NCI-H2196 (cell line): ENCODE measurements around the gene INPP5K.
"Not testable (repeated sequence)": the region's sequence is repeated elsewhere in the genome, so short reads cannot be mapped to it uniquely, and the experiment has no call there.

ENCODE experiments used
- DNase-seq: peaks from one replicate; lab custom pipeline; 2025; ENCODE audit not compliant: unreplicated experiment; lab: John Stamatoyannopoulos, UW

The INPP5K gene

DNA sequence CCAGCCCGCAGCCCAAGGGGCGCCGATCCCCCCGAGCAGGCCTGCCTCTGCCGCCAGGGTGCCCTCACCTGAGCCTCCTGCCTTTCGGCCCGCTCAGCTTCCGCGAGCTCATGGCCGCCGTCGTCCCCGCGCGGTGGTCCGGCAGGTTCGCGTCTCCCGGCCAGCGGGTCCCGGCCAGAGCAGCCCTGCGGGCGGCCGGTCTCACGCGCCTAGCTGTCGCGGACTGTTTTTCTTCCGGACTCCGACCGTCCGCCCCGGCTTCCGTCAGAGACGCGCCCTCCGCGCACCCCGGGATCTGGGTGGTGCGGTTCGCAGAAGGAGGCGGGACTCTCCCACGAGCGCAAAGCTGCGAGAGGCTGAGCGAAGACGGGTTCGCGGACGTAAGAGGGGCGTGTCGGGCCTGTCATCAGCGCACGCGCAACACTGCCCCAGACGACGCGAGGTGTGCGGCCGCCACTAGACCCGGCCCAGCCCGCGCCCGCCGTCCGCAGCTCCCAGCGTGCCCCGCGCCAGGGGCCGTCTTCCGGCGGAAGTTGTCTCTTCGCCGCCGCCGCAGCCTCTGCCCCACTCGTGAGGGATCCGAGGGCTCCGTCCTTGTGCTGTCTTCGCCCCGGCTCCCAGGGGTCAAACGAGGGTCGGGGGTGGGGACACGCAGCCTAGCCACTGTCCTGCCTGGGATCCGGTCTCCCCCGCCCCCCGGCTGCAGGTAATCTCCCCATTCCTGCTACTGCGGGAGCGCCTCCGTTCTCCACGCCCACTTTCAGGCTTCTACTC lies at the start of gene INPP5K:
Gene INPP5K (minus strand): TSS at position 225 of the 774 bp plus-strand sequence. CDS start 113 bp downstream, at position 112.
- DNase-seq = peak; percentile 86

DNA sequence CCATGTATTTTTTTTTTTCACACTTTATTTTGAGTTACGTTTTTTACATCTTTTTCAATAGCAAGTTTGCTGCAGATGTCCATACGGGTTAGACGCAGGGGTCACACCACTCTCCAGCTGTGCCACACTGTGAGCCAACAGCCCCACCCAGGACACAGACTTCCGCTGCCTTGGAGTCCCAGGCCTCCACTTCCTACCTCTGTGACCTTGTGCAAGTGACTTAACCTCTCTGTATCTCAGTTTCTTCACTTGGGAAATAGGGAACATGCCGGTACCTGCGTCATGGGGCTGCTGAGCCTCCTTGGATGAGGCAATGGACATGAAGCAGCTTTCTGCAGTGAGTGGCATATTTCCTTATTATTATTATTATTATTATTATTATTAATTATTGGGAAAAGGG lies 49.5 kb upstream of the INPP5K start:
- DNase-seq = no peak

DNA sequence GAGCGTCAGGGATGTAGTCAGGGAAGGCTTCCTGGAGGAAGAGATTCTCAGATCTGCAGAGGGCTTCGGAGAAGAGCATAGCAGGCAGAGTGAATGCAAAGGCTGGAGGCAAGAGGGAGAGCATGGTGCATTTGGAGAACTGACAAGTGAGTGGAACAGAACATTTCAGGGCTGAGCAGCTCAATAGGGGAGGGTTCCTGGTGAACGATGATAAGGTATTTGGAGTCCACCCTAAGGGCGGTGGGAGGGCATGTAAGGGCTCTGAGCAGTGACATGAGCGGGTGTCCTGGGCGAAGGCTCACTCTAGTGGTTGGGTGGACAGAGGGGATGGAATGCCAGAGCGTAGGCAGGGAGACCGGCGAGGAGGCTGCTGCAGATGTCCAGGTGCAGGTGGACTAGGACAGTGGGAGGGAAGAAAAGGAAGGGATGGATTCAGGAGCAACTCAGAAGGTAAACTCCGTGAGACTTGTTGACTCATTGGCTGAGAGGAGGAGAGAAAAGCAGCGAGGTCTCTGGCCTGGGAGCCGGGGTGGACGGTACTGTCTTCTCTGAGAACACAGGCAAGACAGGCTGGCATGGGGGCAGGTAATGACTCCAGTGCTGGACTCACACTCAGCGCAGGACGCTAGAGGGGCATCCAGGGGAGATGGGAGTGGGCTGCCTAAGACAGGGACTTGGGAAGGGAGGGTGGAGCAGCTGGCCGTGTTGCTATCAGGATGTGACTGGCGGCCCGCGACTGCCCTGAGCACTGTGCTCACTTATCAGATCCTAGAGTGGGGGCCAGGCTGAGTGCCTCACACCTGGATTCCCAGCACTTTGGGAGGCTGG lies 47.6 kb upstream of the INPP5K start:
- DNase-seq = no peak

DNA sequence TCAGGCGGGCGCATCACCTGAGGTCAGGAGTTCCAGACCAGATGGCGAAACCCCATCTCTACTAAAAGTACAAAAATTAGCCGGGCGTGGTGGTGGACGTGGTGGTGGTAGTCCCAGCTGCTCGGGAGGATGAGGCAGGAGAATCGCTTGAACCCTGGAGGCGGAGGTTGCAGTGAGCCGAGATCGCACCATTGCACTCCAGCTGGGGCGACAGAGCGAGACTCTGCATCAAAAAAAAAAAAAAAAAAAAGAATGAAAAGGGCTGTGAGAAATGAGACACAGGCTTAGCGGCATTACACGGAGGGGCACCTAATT lies 47.0 kb upstream of the INPP5K start:
- DNase-seq = not testable (repeated sequence)

DNA sequence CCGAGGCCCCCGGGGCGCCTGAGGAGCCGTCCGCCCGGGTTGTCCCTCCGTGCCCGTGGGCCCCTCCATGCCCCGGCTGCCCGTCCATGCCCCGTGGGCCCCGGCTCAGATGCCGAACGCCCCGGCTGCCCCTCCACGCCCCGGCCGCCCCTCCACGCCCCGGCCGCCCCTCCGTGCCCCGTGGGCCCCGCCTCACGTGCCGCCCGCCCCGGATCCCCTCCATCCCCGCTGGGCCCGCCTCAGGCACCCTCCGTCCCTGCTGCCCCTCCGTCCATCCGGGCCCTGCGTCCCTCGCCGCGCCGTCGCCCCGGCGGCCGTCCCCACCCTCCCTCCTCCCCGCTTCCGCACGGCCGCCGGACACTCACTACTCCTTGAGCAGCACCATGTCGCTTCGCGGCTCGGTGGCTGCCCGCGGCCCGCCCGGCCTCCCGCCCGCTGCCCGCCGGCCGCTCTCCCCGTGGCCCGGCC lies 45.8 kb upstream of the INPP5K start:
- DNase-seq = no peak

DNA sequence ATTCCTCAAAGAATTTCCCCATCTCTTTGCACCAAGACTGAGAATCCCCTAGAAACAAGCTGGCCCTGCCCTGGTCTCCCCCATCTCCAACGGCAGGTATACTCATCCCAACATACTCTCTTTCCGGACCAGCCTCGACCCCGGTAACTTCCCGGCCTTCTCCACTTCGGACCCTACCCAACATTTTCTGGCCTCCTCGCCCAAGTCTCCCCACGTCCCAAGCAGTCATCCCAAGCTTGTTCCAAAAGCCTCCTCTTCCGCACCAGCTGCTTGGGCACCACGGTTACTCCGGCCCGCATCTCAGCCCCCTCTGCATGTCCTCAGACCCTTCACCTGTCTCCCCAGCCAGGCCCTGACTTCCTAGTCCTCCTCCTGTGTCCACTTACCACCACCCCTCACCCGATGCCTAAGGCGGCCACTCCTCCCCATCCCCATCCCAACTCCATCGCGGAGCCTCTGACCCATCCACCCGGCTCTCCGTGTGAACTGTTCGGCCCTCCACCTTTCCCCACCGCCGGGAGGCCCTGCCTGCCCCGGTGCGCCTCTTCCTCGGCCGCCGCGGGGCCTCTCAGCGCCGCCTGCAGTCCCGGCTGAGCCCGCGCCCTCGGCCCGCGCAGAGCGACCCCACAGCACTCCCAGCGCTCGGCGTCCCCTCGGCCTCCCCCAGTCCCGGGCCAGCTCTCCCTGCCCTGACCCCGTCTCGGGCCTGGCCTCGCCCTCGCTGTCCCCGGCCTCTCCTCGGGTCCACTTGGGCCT lies 45.2 kb upstream of the INPP5K start:
- DNase-seq = no peak

DNA sequence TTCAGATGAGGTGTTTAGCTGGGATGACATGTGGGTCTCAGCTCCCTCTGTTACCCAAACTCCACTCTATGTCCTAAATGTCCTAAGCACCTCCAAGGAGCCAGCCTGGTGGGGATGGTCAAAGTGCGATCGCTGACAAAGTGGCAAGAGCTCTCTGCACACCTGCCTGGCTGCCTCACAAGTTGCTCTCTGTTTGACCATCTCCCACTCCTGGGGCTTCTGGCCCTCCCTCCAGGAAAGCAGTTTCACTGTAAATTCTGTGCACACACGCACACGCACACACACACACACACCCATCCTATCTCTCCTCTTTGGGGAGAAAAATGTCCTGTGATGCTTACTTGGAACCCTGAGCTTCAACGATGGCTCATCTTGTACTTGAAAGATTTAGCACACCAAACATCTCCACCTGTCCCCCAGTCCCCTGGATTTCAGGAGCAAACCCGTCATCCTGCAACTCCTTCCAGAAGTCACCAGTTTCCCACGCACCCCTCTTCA lies 44.5 kb upstream of the INPP5K start:
- no peak for DNase-seq

DNA sequence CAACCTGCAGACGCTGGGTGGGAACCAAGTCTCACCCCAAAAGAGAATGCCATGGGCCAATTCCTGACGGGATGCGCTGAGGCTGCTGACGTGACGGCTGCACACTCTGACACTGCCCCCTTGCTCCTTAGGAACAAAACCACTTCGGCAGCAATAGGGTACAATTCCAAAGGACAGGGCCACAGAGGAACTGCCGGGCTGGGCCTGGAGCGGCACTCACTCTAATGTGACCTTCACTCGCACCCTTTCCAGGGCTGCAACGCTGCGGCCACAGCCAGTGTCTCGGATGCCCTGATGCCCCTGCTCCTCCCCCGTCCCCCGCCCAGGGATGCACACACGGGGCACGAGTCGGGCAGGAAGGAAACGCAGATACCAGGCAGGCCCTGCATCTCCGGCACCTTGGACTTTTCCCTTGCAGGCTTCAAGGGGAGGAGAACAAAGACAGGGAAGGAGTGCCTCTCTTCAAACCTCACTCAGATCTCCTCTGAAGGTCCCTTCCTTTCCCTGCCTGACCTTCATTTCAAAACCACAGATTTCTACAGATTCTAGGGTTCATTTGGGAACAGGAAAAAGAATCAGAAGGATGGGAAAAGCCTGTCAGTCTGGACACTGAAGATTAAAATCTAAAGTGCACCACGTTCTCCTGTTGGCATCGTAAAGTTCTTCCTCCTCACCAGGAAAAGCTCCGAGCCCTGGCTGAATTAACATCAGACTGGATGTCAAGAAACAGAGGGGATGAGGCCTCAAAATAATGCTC lies 43.9 kb upstream of the INPP5K start:
- no peak for DNase-seq

DNA sequence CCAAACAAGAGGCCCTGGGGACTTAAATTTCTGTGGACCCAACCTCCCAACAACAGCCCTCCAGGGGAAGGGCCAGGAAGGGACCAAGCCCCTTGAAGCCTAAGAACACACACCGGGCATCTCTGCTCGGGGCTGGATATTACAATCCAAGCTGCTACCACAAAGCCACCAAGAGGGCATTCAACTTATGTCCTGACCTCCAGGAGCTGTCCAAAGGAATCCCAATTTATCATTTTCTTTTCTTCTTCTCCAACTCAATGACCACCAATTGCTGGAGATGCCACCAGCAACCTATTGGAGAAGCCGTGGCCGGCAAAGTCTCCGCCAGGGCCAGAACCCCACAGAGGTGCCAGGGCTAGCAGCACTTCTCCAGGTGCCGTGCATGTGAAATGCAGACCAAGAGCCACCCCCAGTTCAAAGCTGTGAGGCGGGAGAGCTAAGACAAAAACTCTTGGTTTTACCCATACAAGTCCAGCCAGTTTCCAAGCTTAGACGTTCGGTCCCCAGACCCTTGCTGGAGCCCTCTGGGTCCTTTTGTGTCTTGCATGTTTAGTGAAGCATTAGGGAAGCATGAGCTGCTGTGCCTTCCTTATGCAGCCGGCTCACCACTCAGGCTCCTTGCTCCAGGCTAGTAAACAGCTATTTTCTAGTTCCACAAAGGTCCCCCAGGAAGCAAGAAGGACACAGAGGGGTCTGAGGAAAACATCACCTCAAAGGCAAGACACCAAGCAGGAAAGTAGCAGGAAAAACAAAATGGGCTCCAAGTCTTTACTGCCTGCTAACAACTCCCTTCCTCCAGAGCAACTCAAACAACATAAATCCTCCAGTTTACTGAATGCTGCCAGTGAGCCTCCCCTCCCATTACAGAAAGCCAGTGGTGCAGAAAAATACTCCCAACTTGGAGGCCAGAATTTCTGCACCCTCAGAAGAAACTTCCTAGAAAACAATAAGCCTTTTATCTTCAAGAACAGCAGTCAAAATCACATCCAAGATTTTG lies 42.9 kb upstream of the INPP5K start:
- no peak for DNase-seq

DNA sequence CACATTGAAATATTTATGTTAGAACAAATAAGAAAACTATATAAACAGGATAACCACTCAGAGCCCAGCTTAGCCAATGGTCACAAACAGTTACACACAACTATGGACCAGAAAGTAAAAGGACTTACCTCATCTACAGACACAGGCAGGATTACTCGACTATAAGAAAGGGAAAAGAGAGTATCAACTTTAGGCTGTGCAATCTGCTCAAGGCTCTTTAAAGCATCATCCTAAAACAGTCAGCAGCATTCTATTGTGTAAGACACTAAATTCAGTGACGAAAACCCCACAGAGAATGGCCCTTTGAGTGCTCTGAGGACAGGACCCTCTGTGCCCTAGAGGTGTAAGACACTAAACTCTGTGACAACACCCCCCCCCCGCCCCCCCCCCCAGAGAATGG lies 42.0 kb upstream of the INPP5K start:
- no peak for DNase-seq

DNA sequence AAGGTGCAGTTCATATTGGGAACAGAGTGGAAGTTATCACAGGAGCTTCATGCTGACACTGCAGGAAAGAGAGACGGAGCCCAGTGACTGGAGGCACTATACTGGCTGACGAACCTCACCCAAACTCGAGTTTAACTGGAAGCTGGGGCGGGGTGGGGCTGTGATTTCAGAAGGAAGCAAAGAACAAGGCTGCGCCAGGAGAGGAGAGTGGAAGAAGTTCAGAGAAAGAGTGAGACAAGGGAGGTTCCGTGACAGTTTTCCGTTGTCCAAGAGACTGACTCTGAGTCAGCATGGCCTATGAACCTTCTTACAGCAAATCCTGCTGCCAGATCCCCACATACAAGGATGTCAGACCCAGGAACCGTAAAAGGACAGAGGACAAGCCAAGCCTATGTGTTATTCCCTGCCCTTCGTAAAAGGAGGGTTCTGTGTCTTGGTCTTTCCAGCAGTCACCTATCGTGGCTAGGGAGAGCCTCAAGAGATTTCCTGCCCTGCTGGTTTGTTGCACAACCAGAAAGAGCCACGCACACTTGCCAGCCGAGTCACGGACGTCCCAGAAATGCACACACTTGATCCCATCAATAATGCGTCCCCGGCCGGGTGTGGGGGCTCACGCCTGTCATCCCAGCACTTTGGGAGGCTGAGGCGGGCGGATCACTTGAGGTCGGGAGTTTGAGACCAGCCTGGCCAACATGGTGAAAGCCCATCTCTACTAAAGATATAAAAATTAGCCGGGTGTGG lies 41.1 kb upstream of the INPP5K start:
- DNase-seq = no peak

DNA sequence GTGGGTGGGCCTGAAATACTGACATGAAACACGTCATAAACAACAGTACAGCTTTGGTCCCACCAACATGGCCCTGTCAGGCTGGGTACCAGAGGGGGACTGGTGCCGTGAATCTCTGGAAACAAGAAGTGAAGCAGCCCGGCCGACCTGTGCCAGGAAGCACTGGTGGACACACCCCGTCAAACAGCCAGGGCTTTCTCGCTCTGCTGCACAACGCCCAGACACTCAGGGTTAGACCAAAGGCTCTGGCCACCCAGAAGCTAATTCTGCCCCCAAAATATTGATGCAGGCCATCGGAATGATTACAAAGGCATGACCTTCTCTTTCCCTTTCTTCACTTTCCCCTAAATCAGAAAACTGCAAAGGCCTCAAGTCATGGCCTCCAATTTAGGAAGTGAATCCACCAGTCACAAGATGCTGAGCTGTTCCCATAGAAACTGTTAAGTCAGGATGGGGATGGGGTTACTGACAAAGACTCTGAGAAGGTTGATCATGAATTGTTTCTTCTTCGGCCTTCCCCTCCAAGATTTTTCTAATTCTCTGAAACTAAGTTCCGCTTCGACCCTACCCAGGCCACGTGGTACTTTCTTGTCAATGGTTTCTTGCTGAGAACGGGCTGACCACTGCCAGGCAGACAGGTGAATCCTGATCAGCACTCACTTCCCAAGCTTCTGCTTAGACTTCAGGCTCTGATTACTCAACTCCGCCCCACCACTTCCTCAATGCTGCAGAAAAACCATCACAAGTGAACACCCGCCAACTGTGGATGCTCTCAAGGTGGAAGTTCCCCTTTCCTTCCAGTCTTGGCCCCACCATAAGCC lies 39.4 kb upstream of the INPP5K start:
- DNase-seq = no peak

DNA sequence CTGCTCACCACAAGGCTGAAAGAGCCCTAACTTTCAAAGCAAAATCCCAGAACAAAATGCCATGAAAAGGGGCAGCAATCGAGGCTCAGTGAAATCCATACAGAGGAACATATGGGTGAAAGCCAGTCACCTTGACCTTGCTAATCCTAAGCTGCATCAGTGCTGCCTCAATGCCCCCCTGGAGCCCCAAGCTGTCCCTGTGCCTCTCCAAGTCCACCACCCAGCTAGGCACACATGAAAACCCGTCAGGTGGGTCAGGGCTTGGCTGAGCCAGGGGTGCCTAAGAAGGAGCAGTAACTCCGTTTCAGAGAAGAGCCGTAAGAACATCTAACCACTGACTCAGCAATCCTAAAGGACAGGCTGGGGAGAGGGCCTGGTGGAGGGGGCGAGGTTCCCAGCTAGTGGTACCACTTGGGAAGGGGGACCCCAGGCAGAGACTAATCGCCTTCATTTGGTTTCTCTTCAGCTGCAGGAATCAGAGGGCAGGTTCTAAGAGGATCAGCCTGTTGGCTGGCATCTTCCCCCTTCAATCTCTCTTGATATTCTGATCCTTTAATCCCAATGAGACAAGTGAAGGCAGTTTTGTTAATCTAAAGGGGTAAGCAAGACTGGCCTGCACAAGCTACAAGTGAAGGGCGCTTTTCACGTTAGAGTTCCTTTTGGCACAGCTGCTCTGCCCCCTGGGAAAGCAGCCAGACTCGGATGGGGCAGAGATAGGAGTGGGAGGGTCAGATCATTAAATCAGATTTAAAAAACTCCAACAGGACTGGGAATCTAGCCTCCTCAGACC lies 38.5 kb upstream of the INPP5K start:
- DNase-seq = no peak

DNA sequence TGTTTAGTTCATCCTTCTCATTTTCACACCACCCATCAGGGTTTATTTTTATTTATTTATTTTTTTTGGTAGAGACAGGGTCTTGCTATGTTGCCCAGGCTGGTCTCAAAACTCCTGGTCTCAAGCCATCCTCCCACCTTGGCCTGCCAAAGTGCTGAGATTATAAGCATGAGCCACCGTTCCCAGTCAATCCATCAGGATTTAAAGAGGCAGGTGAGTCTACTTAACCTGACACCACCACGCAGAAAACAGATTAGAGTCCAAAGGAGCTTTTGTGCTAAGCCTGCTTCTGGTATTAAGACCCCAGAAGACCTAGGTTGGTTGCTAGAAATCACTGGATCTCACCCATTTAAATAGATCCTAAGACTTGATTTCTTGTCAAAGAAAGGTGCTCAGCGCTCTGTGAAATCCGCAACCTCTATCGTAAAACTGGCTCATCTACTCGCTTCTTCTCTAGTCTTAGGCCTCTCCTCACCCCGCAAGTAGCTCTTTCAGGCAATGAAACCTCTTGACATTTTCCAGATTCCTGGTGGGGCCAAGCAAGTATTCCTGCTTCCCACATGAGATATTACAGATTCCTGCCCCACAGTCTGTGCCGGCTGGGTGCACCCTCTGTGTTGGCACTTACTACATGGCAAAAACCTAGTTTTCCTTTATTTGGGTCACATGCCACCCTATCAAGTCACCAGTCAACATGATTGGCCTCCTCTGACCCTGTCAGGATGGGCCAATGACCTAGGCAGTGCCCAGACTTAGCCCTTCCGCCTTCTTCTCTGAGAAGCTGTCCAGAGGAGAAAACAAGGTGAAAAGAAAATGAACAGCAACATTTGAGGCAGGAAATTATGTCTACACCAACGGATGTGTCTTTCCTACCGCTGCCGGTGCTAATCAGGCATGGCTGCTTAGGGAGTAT lies 37.2 kb upstream of the INPP5K start:
- no peak for DNase-seq

DNA sequence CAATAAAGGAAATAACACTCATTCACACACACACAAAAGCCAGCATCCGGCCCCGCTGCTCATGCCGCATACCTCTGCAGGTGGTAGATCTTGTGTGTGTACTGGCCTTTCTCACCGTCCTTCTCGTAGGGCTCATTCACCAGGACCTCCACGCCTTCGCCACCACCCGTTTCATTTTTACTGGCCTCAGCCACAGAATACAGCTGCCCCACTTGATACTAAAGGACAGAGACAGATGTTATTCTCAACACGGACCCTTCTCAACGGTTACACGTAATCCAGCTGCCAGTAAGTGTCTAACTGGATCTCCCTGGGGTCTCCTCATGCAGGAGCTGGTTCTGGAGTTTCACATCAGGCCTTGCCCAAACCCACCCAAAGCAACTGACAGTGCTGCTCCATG lies 36.5 kb upstream of the INPP5K start:
- DNase-seq = no peak

DNA sequence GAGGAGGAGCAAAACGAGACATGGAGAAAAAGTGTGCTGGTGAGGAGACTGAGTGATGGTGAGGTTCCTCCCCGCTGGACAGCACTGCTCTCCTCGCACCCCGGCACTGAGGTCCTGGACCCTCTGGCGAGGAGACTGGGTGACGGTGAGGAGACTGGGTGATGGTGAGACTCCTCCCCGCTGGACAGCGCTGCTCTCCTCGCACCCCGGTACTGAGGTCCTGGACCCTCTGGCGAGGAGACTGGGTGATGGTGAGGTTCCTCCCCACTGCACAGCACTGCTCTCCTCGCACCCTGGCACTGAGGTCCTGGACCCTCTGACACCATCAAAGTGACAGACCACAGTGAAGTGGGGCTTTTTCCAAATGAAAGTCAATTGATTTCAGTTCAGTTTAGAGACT lies 35.3 kb upstream of the INPP5K start:
- DNase-seq = no peak
